BE2C (cell line): ENCODE results near the gene CALML5.

Source experiments
- DNase-seq: peaks from one replicate; pipeline ENCODE4 v3.0.0-alpha.2; 2020
- H3K27me3 ChIP-seq: fragments of 250-450 bp; sonication (Bioruptor Pico); 2 replicates; pipeline ENCODE4 v1.5.1; 2020; ENCODE audit warnings: mild to moderate bottlenecking
- H3K36me3 ChIP-seq: fragments of 250-450 bp; sonication (Bioruptor Pico); 2 replicates; pipeline ENCODE4 v1.5.1; 2020; ENCODE audit warnings: mild to moderate bottlenecking
- H3K4me1 ChIP-seq: fragments of 250-450 bp; sonication (Bioruptor Pico); 2 replicates; pipeline ENCODE4 v1.5.1; 2020
- H3K4me3 ChIP-seq: 2 replicates; pipeline ENCODE4 v1.5.1; 2011; ENCODE audit warnings: low read depth, low read length
- H3K9me3 ChIP-seq: fragments of 250-450 bp; sonication (Bioruptor Pico); 2 replicates; pipeline ENCODE4 v1.5.1; 2020
- CTCF ChIP-seq: IDR thresholded peaks from 2 replicates; pipeline ENCODE4 v1.5.1; 2012; ENCODE audit warnings: mild to moderate bottlenecking, low read depth, low read length

CALML5 gene

DNA sequence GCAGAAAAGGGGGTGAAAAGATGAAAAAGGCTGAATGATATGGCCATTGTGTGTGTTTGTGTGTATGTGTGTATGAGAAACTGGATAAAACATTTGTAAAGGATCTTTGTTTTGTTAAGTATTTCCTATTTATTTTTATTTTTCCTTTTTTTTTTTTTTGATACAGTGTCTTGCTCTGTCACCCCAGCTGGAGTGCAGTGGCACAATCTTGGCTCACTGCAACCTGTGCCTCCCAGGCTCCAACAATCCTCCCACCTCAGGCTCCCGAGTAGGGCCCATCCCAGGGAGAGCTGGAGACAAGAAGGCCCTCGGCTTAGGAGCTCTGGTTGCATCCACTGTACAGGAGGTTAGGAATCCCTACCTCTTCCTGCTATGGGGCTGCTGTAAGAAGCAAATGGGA, 6.9 kb upstream of the CALML5 start:
- no peak for DNase-seq
- no peak for TF ChIP-seq CTCF

GRCh38 chr10:5504146-5505072, 5.0 kb upstream of the CALML5 start:
- H3K27me3 ChIP-seq: no peaks in the 10 kb centered on the region; the same call in 1 of the 2 replicates
- H3K36me3 ChIP-seq: no peaks in the 10 kb centered on the region
- H3K4me1 ChIP-seq: no peaks in the 10 kb centered on the region
- no peak for DNase-seq
- no peak for TF ChIP-seq CTCF
- no peaks in the 10 kb centered on the region for H3K9me3 ChIP-seq
- no peak overlapping the region for H3K4me3 ChIP-seq

More for the DNA sequence above, 6.9 kb upstream of the CALML5 start:
- H3K4me3 ChIP-seq: no peak overlapping the region
- no peaks in the 10 kb centered on the region for H3K36me3 ChIP-seq
- H3K9me3 ChIP-seq: no peaks in the 10 kb centered on the region
- H3K4me1 ChIP-seq: no peaks in the 10 kb centered on the region
- H3K27me3 ChIP-seq: no peaks in the 10 kb centered on the region; the same call in 1 of the 2 replicates

GRCh38 chr10:5503477-5503835, 4.1 kb upstream of the CALML5 start:
- no peak for TF ChIP-seq CTCF
- no peak for DNase-seq
- H3K27me3 ChIP-seq: no peaks in the 10 kb centered on the region; the same call in 1 of the 2 replicates
- H3K9me3 ChIP-seq: no peaks in the 10 kb centered on the region
- H3K4me3 ChIP-seq: no peak overlapping the region
- H3K4me1 ChIP-seq: no peaks in the 10 kb centered on the region
- H3K36me3 ChIP-seq: no peaks in the 10 kb centered on the region

GRCh38 chr10:5502571-5503476, 3.5 kb upstream of the CALML5 start:
- Histone ChIP-seq H3K4me3 (no peak overlapping the region), H3K36me3 (no peaks in the 10 kb centered on the region), H3K27me3 (no peaks in the 10 kb centered on the region; the same call in 1 of the 2 replicates), H3K9me3 (no peaks in the 10 kb centered on the region), H3K4me1 (no peaks in the 10 kb centered on the region)
- DNase-seq: no peak
- no peak for TF ChIP-seq CTCF

- H3K4me1 ChIP-seq: no peaks in the 10 kb centered on the region
- TF ChIP-seq CTCF: no peak
- no peaks in the 10 kb centered on the region for H3K36me3 ChIP-seq
- no peaks in the 10 kb centered on the region; the same call in 1 of the 2 replicates for H3K27me3 ChIP-seq
- no peak for DNase-seq
- no peaks in the 10 kb centered on the region for H3K9me3 ChIP-seq
- no peak overlapping the region for H3K4me3 ChIP-seq
These were observed 2.7 kb upstream of the CALML5 start for GRCh38 chr10:5502061-5502521.
